NCI-H1694 (cell line): ENCODE data around the gene GSK3A.
"Not testable (repeated sequence)": the region's sequence is repeated elsewhere in the genome, so short reads cannot be mapped to it uniquely, and the experiment has no call there.

Source experiments
- DNase-seq: peaks from one replicate; lab custom pipeline; 2025; lab: John Stamatoyannopoulos, UW

GSK3A gene

GRCh38 chr19:42268142-42268703, 25.8 kb upstream of the GSK3A start:
- peak; percentile 99 for DNase-seq

- DNase-seq, result no peak
These were observed 25.3 kb upstream of the GSK3A start for GRCh38 chr19:42267644-42268141.

GRCh38 chr19:42266928-42267603, 24.7 kb upstream of the GSK3A start:
- not testable (repeated sequence) for DNase-seq

GRCh38 chr19:42266105-42266504, 23.7 kb upstream of the GSK3A start:
- not testable (repeated sequence) for DNase-seq

- no peak for DNase-seq
These were observed 19.4 kb upstream of the GSK3A start for GRCh38 chr19:42261763-42262162.

- not testable (repeated sequence) for DNase-seq
These were observed 15.4 kb upstream of the GSK3A start for GRCh38 chr19:42257842-42258241.

- no peak for DNase-seq
These were observed 13.7 kb upstream of the GSK3A start for GRCh38 chr19:42255766-42256745.

GRCh38 chr19:42254850-42255765, 12.7 kb upstream of the GSK3A start, which contains the start of gene ERF:
Gene ERF (minus strand): TSS chr19:42255128. CDS start chr19:42254999, 129 bp downstream.
- peak; percentile 54 for DNase-seq

GRCh38 chr19:42254089-42254849, 11.9 kb upstream of the GSK3A start:
- DNase-seq, result peak; percentile 13

GRCh38 chr19:42253245-42254088, 11.1 kb upstream of the GSK3A start:
- peak; percentile 14 for DNase-seq

GRCh38 chr19:42252365-42253244, 10.2 kb upstream of the GSK3A start:
- DNase-seq, result no peak

- DNase-seq, result no peak
These were observed 9.4 kb upstream of the GSK3A start for GRCh38 chr19:42251572-42252358.

- DNase-seq, result no peak
These were observed 8.5 kb upstream of the GSK3A start for GRCh38 chr19:42250666-42251531.

- no peak for DNase-seq
These were observed 7.8 kb upstream of the GSK3A start for GRCh38 chr19:42250183-42250665.

- no peak for DNase-seq
These were observed 7.4 kb upstream of the GSK3A start for GRCh38 chr19:42249769-42250168.

GRCh38 chr19:42249149-42249750, 6.8 kb upstream of the GSK3A start:
- no peak for DNase-seq
